Transverse colon (tissue), 4 donors: ENCODE measurements around the gene LDHB. TPM values are rescaled to one million over a fixed set of nuclear protein-coding genes. Genes with fewer than 3 reads are reported as not detected.
"Not testable (repeated sequence)": the region's sequence is repeated elsewhere in the genome, so short reads cannot be mapped to it uniquely, and the experiment has no call there.

Source experiments
- DNase-seq: peaks from one replicate; pipeline ENCODE4 v3.0.0-alpha.2; 2019
- H3K27ac ChIP-seq, 4 donors: fragments of 200-600 bp; sonication (generic); 2 replicates each; pipeline ENCODE4 v1.5.1; 2016 to 2018; ENCODE audit warnings: inconsistent platforms in 4 of 4
- H3K27me3 ChIP-seq: fragments of 200-600 bp; sonication (generic); 2 replicates; pipeline ENCODE4 v1.5.1; 2017; ENCODE audit warnings: inconsistent platforms
- H3K36me3 ChIP-seq, 4 donors: fragments of 200-600 bp; sonication (generic); 2 replicates each; pipeline ENCODE4 v1.5.1; 2017 to 2019; ENCODE audit warnings: inconsistent platforms in 4 of 4
- H3K4me1 ChIP-seq, 4 donors: fragments of 200-600 bp; sonication (generic); 2 replicates each; pipeline ENCODE4 v1.5.1; 2017 to 2020; ENCODE audit warnings: inconsistent platforms in 4 of 4
- H3K4me3 ChIP-seq, 4 donors: fragments of 200-600 bp; sonication (generic); 1 replicate in 1 of 4; 2 replicates in 3 of 4; pipeline versions ENCODE4 v1.5.1 to v1.6.1; 2017 to 2019; ENCODE audit warnings: inconsistent platforms in 4 of 4
- H3K9me3 ChIP-seq, 2 donors: fragments of 200-600 bp; sonication (generic); 2 replicates each; pipeline ENCODE4 v1.5.1; 2017 to 2019; ENCODE audit warnings: inconsistent platforms in 2 of 2
- CTCF ChIP-seq, 5 experiments: fragments of 200-600 bp in 3 of 5; fragments of 450-650 bp in 2 of 5; sonication (generic) in 3 of 5; IDR thresholded peaks; 1 replicate in 2 of 5; 2 replicates in 3 of 5; pipeline ENCODE4 v1.5.1; 2016 to 2017; ENCODE audit warnings: antibody characterized with exemption in 5 of 5, inconsistent platforms in 3 of 5, mild to moderate bottlenecking in 2 of 5, moderate library complexity in 1 of 5
- EP300 ChIP-seq: sonication (generic); formaldehyde crosslinking; IDR thresholded peaks from one replicate; pipeline ENCODE4 v1.6.1; 2017; ENCODE audit warnings: antibody characterized with exemption, low read depth
- POLR2A ChIP-seq: fragments of 450-650 bp; IDR thresholded peaks from one replicate; pipeline ENCODE4 v1.6.1; 2016; ENCODE audit warnings: antibody characterized with exemption, mild to moderate bottlenecking, moderate library complexity
- POLR2AphosphoS5 ChIP-seq, 3 donors: sonication (generic); formaldehyde crosslinking; IDR thresholded peaks; one replicate each; pipeline ENCODE4 v1.6.1; 2016; ENCODE audit warnings: antibody characterized with exemption in 3 of 3
- WGBS, 2 donors: methylation state at CpG; one replicate each; pipeline ENCODE4 v1.1.5; 2018; ENCODE audit warnings: low coverage in 1 of 2; 5-methylcytosine and 5-hydroxymethylcytosine counted together
- in situ Hi-C, 4 donors: fragments of 200-750 bp; cut with MboI; loops; one replicate each; pipeline versions ENCODE4 v1.15.0 to v1.15.1; 2017; ENCODE audit warnings: low sequenced_read_pairs in 3 of 4, low pct_ligation_motif_present in 1 of 4, low pct_unique_long_range_greater_than_20kb in 1 of 4
- intact Hi-C: fragments of 100-400 bp; cut with DNase I; formaldehyde crosslinking; loops from one replicate; pipeline ENCODE4 v1.15.1; 2023; ENCODE audit warnings: low total_unique reads
- total RNA-seq, 4 donors: library from RNA; depleted of rRNA; stranded (reverse); fragments of >200 nt; gene quantifications; one replicate each; pipeline ENCODE4 v1.1.0, GENCODE V29; 2016

Gene LDHB
- total RNA-seq, 4 donors from 2014 or later = 68.1 to 145 (median 118) TPM

GRCh38 chr12:21672146-21672545 is 14.5 kb upstream of the LDHB start:
- in situ Hi-C loops = loop anchor here in 1 of 4 donors (10.0 kb wide), 1 partner anchor 47 kb away; no protein-coding TSS in a partner anchor
- intact Hi-C loops = no loop called here
- 31 to 33% methylated on average over 1 of the region's 1 CpG for WGBS, 2 donors

DNA sequence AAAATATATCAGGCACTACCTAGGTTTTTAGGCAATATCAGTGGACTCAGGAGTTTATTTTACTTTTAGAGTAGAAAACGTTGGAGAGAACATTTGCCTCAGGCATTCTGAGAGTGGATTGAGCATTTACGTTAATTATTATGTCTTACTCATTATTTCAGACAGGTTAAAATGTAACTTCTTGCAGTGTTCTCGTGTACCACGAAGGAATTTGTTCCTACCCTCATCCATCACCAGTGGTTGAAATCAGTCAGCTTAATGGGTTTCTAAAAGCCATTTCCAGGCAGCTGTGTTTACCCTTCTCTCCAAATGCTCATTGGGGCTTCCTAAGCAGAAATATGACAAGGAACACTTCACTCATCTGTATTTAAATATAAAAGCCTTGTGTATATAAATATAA is 9.1 kb upstream of the LDHB start:
- no peak overlapping the region for H3K4me3 ChIP-seq
- WGBS, 2 donors = 27 to 34% methylated on average over 4 of the region's 4 CpGs
- intact Hi-C loops = no loop called here
- TF ChIP-seq POLR2AphosphoS5 (IDR thresholded peaks at IDR 0.05) = no peak
- no peak for TF ChIP-seq POLR2A
- no peak for TF ChIP-seq EP300
- no peak for TF ChIP-seq CTCF (IDR thresholded peaks at IDR 0.05)
- H3K9me3 ChIP-seq = no peaks in the 10 kb centered on the region
- no peak overlapping the region for H3K27ac ChIP-seq
- DNase-seq = no peak
- in situ Hi-C loops = no loop called here
- H3K36me3 ChIP-seq = no peaks in the 10 kb centered on the region
- H3K27me3 ChIP-seq = no peaks in the 10 kb centered on the region
- H3K4me1 ChIP-seq = no peaks in the 10 kb centered on the region

More at GRCh38 chr12:21672146-21672545, 14.5 kb upstream of the LDHB start:
- Histone ChIP-seq H3K4me1 (no peaks in the 10 kb centered on the region), H3K36me3 (no peaks in the 10 kb centered on the region), H3K4me3 (no peak overlapping the region), H3K27me3 (no peaks in the 10 kb centered on the region), H3K9me3 (no peaks in the 10 kb centered on the region), H3K27ac (no peak overlapping the region)
- TF ChIP-seq POLR2A (no peak), EP300 (no peak), CTCF (IDR thresholded peaks at IDR 0.05) (no peak), POLR2AphosphoS5 (IDR thresholded peaks at IDR 0.05) (no peak)
- no peak for DNase-seq

DNA sequence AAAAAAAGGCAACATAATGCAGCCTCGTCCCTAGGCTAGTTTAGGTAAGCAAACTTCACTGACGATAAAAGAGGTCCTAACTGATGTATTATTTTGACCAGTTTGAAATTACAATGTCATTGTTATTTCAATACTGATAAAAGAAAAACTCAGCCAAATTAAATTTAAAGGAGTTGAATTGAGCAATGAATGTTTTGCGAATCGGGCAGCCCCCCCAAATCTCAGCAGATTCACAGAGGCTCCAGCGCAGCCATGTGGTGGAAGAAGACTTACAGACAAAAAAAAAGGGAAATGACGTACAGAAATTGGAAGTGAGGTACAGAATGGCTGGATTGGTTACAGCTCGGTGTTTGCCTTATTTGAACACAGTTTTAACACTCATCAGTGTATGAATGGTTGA is 8.2 kb upstream of the LDHB start:
- Histone ChIP-seq H3K27ac (no peak overlapping the region), H3K4me3 (no peak overlapping the region), H3K9me3 (no peaks in the 10 kb centered on the region), H3K4me1 (no peaks in the 10 kb centered on the region), H3K36me3 (no peaks in the 10 kb centered on the region), H3K27me3 (no peaks in the 10 kb centered on the region)
- DNase-seq = no peak
- in situ Hi-C loops (no loop called here), intact Hi-C loops (no loop called here)
- WGBS, 2 donors = 85 to 88% methylated on average over 7 of the region's 7 CpGs
- no peak for TF ChIP-seq EP300
- no peak for TF ChIP-seq POLR2A
- no peak for TF ChIP-seq CTCF (IDR thresholded peaks at IDR 0.05)
- no peak for TF ChIP-seq POLR2AphosphoS5 (IDR thresholded peaks at IDR 0.05)

- Histone ChIP-seq H3K4me3 (no peak overlapping the region), H3K27ac (no peak overlapping the region), H3K9me3 (no peaks in the 10 kb centered on the region), H3K4me1 (no peaks in the 10 kb centered on the region), H3K36me3 (no peaks in the 10 kb centered on the region), H3K27me3 (no peaks in the 10 kb centered on the region)
- no peak for TF ChIP-seq POLR2AphosphoS5 (IDR thresholded peaks at IDR 0.05)
- TF ChIP-seq POLR2A = no peak
- TF ChIP-seq CTCF (IDR thresholded peaks at IDR 0.05) = no peak
- no peak for TF ChIP-seq EP300
- in situ Hi-C loops (no loop called here), intact Hi-C loops (no loop called here)
- DNase-seq = no peak
- WGBS, 2 donors = 92 to 98% methylated on average over 17 to 27 of the region's 27 CpGs
Observed at GRCh38 chr12:21662122-21662792, 4.6 kb upstream of the LDHB start.

- 96 to 100% methylated on average over 1 to 44 of the region's 44 CpGs for WGBS, 2 donors
- H3K4me3 ChIP-seq, H3K36me3 ChIP-seq, intact Hi-C loops, H3K4me1 ChIP-seq, DNase-seq, in situ Hi-C loops, H3K27me3 ChIP-seq, H3K9me3 ChIP-seq, H3K27ac ChIP-seq: not testable (repeated sequence)
Observed at GRCh38 chr12:21661396-21662093, 3.9 kb upstream of the LDHB start.
